ENCODE data around the gene AVL9.

GRCh38 chr7:32470871-32471270 lies 24.4 kb upstream of the AVL9 start:
- no peak for TF ChIP-seq POLR2AphosphoS5 (IDR thresholded peaks at IDR 0.05; ENCODE audit: low read depth)
- TF ChIP-seq, protein P1, sequence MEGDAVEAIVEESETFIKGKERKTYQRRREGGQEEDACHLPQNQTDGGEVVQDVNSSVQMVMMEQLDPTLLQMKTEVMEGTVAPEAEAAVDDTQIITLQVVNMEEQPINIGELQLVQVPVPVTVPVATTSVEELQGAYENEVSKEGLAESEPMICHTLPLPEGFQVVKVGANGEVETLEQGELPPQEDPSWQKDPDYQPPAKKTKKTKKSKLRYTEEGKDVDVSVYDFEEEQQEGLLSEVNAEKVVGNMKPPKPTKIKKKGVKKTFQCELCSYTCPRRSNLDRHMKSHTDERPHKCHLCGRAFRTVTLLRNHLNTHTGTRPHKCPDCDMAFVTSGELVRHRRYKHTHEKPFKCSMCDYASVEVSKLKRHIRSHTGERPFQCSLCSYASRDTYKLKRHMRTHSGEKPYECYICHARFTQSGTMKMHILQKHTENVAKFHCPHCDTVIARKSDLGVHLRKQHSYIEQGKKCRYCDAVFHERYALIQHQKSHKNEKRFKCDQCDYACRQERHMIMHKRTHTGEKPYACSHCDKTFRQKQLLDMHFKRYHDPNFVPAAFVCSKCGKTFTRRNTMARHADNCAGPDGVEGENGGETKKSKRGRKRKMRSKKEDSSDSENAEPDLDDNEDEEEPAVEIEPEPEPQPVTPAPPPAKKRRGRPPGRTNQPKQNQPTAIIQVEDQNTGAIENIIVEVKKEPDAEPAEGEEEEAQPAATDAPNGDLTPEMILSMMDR (IDR thresholded peaks at IDR 0.05; ENCODE audit: insufficient read depth, low read length), result no peak
- TF ChIP-seq GABPA (IDR thresholded peaks at IDR 0.05; ENCODE audit: low read depth), result no peak
